K562 (cell line): ENCODE results near the gene C16orf96.

Experiments
- HDGF ChIP-seq: fragments of 450-650 bp; IDR thresholded peaks from 2 replicates; pipeline ENCODE4 v1.6.1; 2016
- NR2C2 ChIP-seq, 2 experiments: fragments of 200-800 bp in 1 of 2; sonication (Bioruptor generic) in 1 of 2; sonication (generic) in 1 of 2; formaldehyde crosslinking in 1 of 2; IDR thresholded peaks; 2 replicates each; pipeline versions ENCODE4 v1.6.1 to v1.8.0; 2016 to 2022; ENCODE audit warnings: mild to moderate bottlenecking in 1 of 2, missing compliant biosample characterization in 1 of 2, missing genetic modification characterization in 1 of 2, missing genetic modification reagents in 1 of 2
- PHF21A ChIP-seq: fragments of 450-650 bp; IDR thresholded peaks from 2 replicates; pipeline ENCODE4 v1.6.1; 2017; ENCODE audit warnings: low read depth, borderline replicate concordance
- POLR2AphosphoS5 ChIP-seq: IDR thresholded peaks from 2 replicates; pipeline ENCODE4 v1.6.1; 2011; ENCODE audit warnings: mild to moderate bottlenecking, low read depth, low read length, moderate library complexity; ENCODE audit not compliant: control insufficient read depth, insufficient read depth

- TF ChIP-seq POLR2AphosphoS5, result no peak
- TF ChIP-seq NR2C2 (CRISPR knock-in tag; IDR thresholded peaks at IDR 0.05), result no peak
- no peak for TF ChIP-seq NR2C2 (tag; IDR thresholded peaks at IDR 0.05)
- no peak for TF ChIP-seq PHF21A
- no peak for TF ChIP-seq HDGF
Measured at GRCh38 chr16:4517812-4518680, 38.1 kb upstream of the C16orf96 start.
